Activated CD8-positive, alpha-beta memory T cell treated with anti-CD3 and anti-CD28 coated beads, Interleukin-2, amount 50 U/mL, for 4 hours (primary cell): Measurements from ENCODE around the gene GPR119.
"Not testable (repeated sequence)": the region's sequence is repeated elsewhere in the genome, so short reads cannot be mapped to it uniquely, and the experiment has no call there.

Experiments
- DNase-seq: peaks from one replicate; pipeline ENCODE4 v3.0.0-alpha.2; 2020

GPR119 gene

GRCh38 chrX:130338869-130339268, 46.6 kb downstream of the GPR119 start:
- not testable (repeated sequence) for DNase-seq

GRCh38 chrX:130336531-130336930, 48.9 kb downstream of the GPR119 start:
- DNase-seq: no peak
